Non-pigmented ciliary epithelial cell (primary cell): ENCODE measurements around the gene ZNF85.
"Not testable (repeated sequence)": the region's sequence is repeated elsewhere in the genome, so short reads cannot be mapped to it uniquely, and the experiment has no call there.

Source experiments
- DNase-seq: peaks from one replicate; pipeline ENCODE4 v3.0.0-alpha.2; 2010; ENCODE audit warnings: low read depth

The ZNF85 gene

GRCh38 chr19:20923077-20923871 is at the start of gene ZNF85:
Gene ZNF85, plus strand, starts transcription at chr19:20923251. Its CDS starts 150 bp downstream, at chr19:20923401.
- peak; percentile 63 for DNase-seq

DNA sequence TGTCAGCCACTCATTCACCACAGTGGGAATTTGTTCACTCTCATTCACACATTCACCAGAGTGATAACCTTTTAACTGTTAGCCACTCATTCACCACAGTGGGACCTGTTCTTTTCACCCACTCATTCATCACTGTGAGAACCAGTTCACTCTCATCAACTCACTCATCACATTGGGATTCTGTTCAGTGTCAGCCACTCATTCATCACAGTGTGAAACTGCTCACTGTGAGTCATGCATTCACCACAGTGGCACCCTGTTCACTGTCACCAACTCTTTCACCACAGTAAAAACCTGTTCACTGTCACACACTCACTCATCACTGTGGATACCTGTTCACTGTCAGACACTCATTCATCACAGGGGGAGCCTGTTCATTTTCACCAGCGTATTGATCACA is 43.5 kb upstream of the ZNF85 start:
- no peak for DNase-seq

- no peak for DNase-seq
Observed at GRCh38 chr19:20912973-20913372, 10.1 kb upstream of the ZNF85 start.

DNA sequence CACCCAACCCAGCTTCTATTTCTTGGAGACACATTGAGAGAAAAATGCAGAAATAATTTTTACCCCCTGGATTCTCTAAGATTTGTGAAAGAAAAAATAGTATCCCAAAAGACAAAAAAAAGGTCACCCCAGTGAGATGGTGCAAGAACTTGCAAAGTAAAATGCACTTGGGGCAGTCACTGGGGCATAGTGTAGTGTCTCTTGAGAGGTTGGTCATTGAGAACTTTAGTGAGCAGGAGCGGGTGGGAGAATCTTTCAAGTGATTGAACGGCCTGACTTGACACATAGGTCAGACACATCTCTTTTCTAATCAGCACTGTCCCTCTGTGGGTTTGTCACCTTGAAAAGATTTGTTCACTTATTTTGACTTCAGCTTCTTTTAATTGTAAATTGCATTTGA is 2.4 kb downstream of the ZNF85 start:
- DNase-seq, result no peak

DNA sequence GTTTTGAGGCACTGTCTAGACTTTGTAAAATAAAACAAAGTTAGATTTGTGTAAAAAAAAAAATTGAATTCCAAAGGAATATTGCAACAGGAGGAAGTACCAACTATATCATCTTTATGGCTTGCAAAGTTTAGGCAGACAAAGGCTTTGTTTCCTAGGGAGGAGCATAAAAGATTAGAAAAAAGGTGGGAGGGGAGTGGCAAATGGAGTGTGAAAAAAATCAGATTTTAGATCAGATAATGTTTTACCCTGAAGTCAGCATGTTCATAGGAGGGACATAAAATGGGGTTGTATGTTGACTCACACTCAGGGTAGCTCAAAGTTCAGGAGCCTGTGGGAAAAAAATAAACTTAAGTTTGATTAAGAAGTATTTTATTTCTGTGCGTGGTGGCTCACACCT is 3.7 kb downstream of the ZNF85 start:
- DNase-seq, result peak; percentile 20

GRCh38 chr19:20928371-20928770 is 5.3 kb downstream of the ZNF85 start:
- DNase-seq, result peak; percentile 87

- not testable (repeated sequence) for DNase-seq
Observed at GRCh38 chr19:20936322-20936947, 13.4 kb downstream of the ZNF85 start.

- not testable (repeated sequence) for DNase-seq
Observed at GRCh38 chr19:20952561-20953095, 29.6 kb downstream of the ZNF85 start.

GRCh38 chr19:20964798-20965197 is 41.7 kb downstream of the ZNF85 start:
- DNase-seq, result no peak

- no peak for DNase-seq
Observed at GRCh38 chr19:20968092-20968491, 45.0 kb downstream of the ZNF85 start.

GRCh38 chr19:20969498-20969897 is 46.4 kb downstream of the ZNF85 start:
- no peak for DNase-seq

DNA sequence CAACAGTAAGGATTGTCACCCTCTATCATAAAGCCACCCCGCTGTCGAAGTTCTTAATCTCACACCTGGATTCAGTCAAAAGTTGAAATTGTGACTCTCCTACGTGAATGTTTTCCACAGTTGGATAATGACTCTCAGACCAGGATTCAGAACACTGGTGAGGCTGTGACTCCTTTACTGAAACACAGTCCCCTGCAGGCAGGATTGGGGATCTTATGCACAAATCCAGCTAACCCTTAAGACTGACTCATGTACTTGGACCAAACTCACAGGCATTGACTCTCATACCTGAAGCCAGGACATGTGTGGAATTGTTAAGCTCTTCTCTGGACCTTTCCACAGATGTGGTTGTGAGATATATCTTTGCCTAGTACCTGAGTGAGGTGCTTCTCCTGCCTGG is 46.8 kb downstream of the ZNF85 start:
- no peak for DNase-seq

- DNase-seq, result not testable (repeated sequence)
Observed at GRCh38 chr19:20992788-20993187, 69.7 kb downstream of the ZNF85 start.

- peak; percentile 72 for DNase-seq
Observed at GRCh38 chr19:20999731-21000352, 76.8 kb downstream of the ZNF85 start.
